CD4-positive, alpha-beta T cell treated with Interleukin-15 for 4 hours (primary cell): ENCODE measurements around the gene CREB5.
"Not testable (repeated sequence)": the region's sequence is repeated elsewhere in the genome, so short reads cannot be mapped to it uniquely, and the experiment has no call there.

Experiments used
- DNase-seq: peaks from one replicate; pipeline ENCODE4 v3.0.0-alpha.2; 2020; ENCODE audit warnings: low spot score

CREB5 gene

DNA sequence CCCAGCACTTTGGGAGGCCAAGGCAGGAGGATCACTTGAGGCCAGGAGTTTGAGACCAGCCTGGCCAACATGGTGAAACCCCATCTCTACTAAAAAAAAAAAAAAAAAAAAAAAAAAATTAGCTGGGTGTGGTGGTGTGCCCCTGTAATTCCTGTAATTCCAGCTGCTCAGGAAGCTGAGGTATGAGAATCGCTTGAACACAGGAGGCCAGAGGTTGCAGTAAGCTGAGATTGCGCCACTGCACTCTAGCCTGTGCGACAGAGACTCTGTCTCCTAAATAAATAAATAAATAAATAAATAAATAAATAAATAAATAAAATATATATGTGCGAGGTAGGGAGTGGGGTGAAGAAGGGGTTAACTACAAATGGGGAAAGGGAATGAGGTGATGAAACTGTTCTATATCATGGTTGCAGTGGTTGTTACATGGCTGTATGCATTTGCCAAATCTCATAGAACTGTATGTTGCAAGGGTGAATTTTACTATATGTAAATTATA lies 199.1 kb downstream of the CREB5 start:
- not testable (repeated sequence) for DNase-seq

DNA sequence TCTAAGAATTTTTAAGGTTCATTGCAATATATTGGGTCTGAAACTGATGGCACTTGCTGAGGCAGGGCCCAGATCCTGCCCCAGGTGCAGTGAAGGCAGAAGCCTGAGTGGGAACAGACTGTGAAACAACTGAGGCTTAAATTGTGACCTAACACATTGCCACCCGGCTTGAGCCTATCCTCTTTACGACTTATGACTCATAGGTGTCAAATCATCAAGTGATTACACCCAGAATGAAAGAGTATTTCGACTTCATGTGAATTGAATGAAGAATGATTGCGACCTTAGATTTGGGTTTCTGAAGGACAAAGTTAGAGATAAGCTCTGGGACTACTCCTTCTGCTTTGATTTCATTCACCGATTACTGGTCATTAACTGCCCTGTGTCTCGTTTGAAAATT lies 200.9 kb downstream of the CREB5 start:
- DNase-seq: no peak

DNA sequence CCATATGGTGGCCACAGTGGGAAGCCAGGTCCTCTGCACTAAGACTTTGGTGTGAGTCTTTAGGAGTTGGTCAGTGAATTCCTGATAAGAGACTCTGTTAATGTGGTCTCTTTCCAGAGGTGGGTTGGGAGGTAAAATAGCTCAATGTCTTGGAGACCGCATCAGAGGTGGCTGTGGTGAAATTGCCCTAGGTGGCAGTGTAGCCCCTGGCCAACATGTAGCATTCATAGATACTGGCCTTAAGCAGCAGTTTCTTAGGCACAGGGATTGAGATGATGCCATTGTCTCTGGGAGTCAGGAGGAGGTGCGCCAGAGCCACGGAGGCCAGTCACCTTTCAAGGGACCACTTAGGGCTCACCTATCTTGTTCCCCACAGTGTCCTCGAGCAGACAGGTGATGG lies 202.8 kb downstream of the CREB5 start:
- no peak for DNase-seq

DNA sequence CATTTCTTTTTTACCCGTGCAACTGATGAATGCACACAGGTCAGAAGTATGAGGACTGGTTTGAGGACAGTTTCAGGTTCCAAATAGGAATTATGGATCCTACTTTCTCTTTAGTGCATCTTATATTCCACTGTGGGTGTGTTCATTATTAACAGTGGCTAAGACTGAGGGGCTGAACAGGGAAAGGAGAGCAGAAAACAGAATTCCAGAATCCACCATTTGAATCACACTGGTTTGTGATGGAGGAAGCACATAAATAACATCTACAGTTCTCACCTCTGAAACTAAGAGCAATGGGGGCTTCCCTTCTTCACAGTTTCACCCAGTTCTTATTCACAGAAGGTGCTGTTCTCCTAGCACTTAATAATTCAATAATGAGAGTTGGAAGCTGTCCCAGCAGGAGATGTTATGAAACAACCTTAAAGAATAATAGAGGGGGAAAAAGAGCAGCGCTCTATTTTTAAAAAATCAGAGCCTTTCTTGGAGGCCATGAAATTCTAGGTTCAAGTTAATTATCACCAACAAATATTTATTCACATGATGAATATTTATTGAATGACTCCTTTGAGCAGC lies 205.1 kb downstream of the CREB5 start:
- no peak for DNase-seq

DNA sequence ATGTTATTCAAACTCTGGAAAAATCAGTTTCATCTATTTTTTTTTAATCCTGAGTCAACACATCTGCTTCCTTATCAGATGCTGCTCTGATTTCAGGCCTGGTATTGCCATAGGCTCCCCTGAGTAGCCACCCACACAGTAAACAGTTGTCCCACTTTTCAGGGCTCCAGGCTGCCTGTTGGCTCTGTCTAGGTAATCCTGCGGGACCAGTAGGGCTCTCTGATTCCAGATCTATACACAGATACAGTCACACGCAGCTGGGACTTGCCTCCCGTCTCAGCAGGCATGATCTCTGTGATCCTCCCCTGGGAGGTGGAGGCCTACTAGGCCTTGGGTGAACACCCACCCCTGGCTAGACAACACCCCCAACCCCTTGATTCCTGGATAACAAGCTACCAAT lies 206.1 kb downstream of the CREB5 start:
- DNase-seq: no peak

DNA sequence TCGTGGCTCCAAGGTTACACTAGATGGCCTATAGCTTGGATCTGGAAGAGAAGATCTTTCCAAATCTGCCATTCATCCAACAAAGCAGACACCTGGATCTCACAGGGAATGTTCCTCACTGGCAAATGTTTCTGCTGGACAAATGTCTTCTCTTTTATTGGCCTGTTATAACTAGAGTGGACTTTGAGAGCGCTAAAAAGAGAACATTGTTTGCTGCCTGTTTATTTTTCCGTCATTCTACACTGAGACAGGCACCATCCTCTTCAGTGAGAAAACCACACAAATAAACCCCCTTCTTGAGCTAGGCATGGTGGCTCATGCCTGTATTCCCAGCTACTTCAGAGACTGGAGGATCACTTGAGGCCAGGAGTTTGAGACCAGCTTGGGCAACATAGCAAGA lies 206.9 kb downstream of the CREB5 start:
- DNase-seq: no peak

DNA sequence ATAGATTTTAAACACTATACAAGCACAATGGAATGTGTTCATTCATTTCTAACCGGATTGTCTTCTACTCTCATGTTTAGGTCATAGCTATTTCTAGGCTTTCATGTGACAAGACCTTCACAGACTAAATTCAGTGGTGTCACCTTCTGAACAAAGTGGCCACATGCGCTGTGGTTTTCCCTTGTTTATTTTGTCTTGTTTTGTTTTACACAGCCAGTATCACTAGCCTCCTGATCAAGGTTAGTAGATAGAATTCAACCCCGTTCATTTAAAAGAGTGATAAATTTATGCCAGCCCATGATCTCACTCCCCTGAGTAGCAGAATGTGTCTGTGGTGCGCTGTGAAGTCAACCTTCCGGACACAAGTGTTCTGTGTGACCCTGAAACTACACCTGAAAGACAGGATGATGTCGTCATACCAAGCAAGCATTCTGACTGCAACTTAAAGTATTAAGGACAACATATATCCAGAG lies 209.1 kb downstream of the CREB5 start:
- DNase-seq: no peak

DNA sequence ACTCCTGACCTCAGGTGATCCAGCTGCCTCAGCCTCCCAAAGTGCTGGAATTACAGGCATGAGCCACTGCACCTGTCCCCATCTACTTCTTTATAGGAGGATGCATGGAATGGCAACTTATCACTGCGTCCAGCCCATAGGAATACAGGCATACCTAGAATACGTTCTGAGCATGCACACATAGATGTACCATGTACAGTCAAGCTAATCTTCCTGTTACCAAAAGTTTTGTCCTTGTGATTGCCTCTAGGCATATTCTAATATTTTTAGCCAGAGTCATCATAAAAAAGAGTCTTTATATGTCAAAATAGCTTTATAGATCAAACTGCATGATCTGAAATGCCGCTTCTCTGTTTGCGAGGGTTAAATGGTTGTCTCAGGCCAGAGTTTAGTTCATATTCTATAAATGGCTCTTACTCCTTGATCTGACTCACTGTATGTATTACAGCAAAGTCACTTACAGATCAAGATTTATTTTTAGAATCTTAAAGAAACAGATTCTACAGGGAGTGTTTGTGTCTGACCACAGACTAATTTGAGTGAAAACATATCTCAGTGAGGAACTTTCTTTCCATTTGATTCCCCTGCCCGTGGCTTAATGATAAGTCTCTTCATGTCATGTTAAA lies 210.9 kb downstream of the CREB5 start:
- no peak for DNase-seq

DNA sequence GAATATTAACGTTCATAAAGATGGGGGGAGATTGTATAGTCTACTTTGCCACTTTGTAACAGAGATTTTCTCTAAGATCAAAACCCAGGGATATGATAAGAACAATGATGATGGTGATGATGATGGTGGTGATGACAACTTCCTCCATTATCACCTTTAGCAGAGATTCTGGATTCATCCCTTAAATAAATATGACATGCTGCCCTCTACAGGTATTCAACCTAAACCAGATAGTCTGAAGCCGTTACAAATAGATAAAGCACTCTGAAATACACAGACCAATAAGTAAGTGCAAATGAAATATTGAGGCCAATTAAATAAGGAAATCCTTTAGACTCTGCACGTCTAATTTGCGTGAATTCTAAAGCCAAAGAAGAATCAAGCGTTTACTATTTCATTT lies 211.5 kb downstream of the CREB5 start:
- no peak for DNase-seq

DNA sequence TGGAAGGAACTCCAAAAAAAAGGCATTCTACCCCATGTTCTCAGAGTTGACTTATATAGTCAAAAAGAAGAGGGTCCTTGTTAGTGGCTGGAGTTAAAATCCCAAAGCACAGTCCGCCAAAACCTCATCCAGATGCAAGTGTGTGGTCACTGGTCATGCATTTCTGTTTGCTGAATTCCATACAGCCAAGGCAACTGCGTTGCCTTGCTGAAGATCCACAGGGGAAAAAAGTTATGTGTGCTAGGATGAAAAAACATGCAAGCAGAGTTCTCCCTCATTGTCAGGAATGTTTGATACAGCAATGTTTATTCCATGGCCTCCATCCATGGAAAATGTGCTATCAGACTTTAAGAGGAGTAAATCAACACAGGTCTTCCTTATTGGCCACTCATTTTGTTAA lies 213.1 kb downstream of the CREB5 start:
- no peak for DNase-seq

DNA sequence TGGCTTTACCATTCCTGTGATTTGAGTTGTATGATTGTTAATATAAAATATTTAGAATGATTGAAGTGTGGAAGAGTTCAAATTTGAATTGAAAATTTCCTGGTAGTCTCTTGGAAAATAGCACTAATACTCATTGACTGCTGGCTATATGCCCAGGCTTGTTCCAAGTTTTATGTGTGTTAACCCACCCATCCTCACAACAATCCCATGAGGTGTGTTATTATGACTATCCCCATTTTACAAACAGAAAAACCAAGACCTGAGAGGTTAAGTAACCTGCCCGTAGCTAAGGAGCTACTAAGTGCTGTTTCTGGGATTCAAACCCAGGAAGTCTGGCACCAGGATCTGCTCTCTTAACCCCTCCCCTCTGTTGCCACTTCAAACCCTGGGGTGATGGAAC lies 213.9 kb downstream of the CREB5 start:
- no peak for DNase-seq

DNA sequence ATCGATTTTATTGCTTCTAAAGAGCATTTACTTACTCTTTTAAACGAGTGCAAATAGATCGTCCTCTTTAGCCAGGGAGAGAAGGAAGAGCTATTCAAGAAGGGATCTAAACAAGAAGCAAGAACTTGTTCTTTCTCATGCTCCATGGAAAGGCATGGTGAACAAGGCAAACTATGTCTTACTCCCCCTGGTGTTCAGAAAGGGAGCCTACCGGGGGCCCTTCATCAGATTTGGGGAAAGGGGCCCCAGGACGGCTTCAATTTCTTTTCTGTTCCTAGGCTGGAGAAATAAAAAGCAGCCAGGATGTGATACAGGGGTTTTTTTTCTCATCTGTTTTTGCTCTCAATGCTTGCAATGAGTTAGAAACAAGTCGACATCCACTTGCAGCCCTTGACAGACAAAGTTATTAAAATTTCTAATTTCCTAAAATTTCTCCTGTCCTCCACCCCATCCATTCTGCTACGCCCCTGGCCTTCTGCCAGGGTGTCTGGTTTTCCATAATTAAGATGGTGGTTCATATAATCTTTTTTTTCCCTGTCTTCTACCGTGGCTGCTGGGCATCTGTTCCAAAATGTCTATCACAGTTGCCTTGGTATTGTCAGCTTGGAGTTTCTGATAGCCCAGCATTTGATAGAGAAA lies 214.4 kb downstream of the CREB5 start:
- DNase-seq: no peak

DNA sequence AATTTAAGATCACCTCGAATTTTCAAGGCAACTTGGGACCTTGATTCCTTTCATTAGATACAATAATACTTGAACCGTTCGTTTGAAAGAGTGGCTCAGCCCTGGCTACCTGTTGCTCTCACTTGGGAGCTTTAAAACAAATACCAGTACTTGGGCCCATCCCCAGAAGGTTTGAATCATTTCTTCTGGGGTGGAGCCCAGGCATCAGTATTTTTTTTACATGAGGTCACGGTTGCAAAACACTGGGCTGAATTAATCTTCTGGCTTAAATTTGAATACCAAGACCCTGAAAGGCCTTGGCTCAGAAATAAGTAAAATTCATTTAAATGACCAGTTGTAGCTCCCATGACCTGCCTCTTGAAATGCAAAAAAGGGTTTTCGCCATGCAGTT lies 214.9 kb downstream of the CREB5 start:
- DNase-seq: no peak

DNA sequence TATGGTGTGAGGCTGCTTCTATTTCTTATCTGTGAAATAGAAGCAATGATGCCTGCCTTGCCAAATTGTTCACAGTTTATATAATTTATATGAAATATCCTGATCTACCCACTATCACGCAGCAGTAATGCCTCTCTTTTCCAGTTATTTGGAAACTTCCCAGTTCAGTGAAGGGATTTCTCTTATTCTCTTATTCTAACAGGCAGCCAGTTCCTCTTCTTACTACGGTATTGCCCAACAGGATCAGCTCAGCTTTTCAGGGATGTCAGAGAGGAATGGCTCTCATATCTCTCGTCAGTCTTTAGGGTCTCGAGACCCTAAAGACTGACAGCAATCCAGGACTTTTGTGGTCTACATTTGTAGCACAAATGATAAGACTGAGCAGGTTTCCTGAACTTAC lies 215.6 kb downstream of the CREB5 start:
- no peak for DNase-seq

DNA sequence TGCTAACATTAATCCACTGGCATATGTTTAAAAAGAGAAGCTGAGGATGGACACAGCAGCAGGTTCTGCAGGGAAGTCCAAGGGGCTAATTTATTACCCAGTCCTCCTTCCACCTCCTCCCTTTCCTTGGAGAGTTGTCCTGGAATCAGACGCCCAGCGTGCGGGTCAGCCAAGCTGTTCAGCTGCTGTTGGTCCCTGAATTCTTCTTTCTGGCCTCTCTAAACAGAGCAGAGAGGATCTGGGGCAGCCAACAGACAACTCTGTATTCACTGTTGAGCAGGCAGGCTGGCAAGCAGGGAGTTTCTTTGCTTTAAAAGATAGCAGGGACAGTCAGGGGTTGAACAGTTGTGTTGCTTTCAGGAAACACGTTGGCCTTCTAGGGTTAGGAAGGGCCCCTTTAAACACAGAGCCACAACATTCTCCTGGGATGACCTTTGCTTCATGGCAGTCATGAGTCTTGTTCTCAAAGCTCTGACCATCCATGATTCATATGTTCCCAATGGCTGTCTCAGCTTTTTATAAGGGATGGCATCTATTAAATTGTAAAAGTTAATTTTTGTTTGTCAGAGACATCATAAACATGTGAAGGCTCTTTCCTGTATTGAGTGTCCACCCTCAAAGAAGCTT lies 217.0 kb downstream of the CREB5 start:
- no peak for DNase-seq

DNA sequence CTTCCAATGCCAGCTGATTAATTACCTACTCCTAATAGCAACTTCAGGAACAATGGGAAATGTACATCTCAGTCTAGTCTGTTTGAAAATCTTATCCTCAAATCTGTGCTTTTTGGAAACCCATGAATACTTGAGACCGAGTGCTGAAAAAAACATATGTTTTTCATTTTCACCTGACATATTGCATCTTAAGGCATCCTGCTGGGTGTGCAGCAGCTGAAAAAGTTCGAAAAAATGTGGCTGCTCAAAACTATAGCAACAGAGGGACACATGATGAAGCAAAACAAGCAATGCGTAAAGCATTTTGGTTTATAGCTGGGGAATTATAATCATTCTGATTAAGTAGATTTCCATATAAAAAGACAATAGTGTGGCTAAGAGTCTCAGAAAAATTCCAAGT lies 218.0 kb downstream of the CREB5 start:
- DNase-seq: no peak

DNA sequence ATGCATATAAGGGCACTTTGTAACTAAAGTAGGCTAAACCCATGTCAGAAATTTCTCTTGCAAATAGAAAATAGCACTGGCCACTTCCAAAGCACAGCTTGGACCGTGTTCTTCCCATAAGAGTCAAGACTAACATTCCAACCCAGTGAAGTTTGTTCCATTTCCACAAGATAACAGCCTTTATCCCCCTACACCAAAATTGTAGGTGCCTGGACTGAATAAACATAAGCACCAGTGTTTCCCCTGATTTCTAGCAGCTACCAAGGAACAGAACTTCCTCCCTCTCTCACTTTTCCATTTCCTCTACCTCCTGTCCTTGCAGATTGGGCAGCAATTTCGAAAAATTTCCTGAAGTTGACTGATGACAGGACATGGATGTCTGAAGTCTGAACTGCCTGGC lies 219.7 kb downstream of the CREB5 start:
- DNase-seq: no peak

DNA sequence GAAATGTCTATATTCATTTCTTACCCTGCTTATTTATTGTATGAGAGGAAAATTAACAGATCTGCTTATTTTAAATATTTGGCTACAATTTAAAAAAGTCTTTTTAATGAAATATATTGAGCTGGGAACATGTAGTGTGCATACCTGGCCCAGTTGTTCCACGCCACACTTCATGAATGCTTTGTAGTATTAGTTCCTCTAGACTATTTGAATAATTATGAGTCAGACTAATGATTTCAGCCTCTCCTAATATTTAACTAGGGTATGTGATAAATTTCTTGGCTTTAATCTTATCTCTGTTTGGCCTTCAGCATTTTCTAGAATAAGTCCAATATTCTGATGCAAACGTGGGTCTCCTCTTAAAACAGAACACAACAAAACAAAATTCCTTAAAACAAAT lies 226.6 kb downstream of the CREB5 start:
- DNase-seq: no peak

DNA sequence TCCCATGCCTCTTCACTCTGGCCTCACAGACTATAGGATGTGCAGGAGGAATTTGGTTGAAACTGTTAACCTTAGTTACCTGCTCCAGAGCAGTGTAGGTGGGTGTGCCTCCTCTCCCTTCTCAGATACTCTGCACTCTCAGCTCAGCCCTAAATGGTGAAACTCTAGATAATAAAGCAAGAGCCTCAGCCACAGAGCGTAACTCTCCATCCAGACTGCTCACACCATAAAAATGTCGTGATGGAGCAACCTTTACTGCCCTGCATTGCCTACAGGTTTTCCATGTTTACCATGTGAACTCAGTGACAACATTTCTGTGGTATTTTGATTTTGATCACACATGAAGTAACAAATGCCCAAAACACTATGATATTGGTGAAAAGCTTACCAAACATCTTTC lies 227.7 kb downstream of the CREB5 start:
- no peak for DNase-seq

DNA sequence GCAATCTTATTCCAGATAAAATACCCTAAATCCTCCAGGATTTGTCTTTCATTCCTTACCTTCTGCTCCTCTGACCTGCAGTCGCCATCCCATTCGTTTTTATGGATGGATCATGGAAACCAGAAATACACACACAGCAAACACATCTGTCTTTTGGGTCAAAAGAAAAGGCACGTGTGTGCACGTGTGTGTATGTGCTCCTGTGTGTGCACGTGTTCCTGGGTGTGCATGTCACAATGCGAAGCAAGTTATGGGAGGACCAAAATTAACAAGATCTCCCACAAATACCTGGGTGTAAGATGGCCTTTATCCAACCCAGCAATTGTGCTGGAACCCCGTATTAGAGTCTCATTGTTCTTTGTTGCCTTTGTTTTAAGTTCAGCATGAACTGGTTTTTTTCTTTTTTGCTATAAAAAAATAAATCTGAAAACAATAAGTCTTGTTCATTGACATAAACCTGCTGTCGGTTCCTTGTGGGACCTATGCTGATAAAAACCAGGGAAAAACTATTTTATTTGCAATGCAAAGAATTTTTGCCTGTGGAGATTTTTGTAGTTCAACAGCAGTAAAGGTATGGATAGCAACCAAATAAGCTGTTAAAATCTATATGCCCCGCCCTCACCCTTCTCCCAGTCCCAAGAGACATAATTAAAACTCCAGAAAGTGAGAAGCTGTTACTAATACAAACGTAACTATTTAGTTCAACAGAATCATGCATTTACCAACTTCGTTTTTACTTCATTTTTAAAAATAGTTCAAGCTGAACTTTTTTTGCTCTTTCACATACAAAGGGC lies 229.6 kb downstream of the CREB5 start:
- no peak for DNase-seq

DNA sequence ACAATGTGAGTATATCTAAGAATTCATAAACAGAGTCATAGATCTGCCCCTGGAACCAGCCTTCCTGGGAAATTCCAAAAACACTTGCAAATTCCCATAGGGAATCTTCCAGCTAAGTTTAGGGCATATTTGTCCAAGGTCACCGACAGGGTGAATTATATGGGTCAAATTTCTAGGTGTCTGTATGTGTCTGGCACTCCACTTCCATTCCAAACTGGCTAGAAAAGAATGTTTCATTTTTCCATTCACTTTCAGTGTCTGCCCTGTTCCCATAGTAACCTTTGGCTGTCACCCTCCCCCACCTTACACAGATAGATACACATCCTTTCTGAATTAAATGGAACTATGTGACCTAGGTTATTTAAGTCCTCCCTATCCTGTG lies 230.9 kb downstream of the CREB5 start:
- DNase-seq: no peak

DNA sequence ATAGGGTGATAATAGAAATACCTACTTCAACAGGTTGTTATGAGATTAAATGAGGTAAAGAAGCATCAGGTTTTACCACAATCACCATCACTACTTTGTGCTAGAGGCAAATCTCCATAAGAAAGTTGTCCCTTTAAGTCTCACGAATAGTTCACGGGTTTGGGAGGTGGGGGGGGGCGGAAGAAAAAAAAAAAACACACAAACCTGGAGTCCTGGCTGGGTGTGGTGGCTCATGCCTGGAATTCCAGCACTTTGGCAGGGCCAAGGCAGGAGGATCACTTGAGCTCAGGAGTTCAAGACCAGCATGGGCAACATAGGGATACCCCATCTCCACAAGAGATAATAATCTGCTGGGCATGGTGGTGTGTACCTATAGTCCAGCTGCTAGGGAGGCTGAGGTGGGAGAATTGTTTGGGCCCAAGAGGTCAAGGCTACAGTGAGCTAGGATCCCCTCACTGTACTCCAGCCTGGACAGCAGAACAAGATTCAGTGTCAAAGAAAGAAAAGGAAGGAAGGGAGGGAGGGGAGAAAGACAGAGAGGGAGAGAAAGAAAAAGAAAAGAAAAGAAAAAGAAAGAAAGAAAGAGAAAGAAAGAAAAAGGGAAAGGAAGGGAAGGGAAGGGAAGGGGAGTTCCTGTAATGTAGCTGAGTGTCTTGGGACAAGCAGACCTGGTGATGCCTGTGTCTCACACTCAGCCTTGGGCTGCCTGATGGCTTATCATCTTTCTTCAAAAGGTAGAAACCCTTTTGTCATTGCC lies 231.4 kb downstream of the CREB5 start:
- DNase-seq: no peak
